NCI-H1694 (cell line): ENCODE data around the gene SLC22A17.
A peak's percentile ranks its signal among the peaks of the same experiment; 100 is the strongest.
"Not testable (repeated sequence)": the region's sequence is repeated elsewhere in the genome, so short reads cannot be mapped to it uniquely, and the experiment has no call there.

ENCODE experiments used
- DNase-seq: peaks from one replicate; lab custom pipeline; 2025; lab: John Stamatoyannopoulos, UW

The SLC22A17 gene

GRCh38 chr14:23352506-23353432 lies at the start of gene SLC22A17:
TSS of gene SLC22A17 (minus strand) at chr14:23352887.
- DNase-seq, result peak; percentile 91

GRCh38 chr14:23401291-23401690 lies 48.6 kb upstream of the SLC22A17 start:
- DNase-seq, result no peak

GRCh38 chr14:23400496-23401149 lies 47.9 kb upstream of the SLC22A17 start:
- DNase-seq, result not testable (repeated sequence)

- no peak for DNase-seq
Measured at GRCh38 chr14:23399591-23399990, 46.9 kb upstream of the SLC22A17 start.

GRCh38 chr14:23399136-23399535 lies 46.4 kb upstream of the SLC22A17 start:
- no peak for DNase-seq

- no peak for DNase-seq
Measured at GRCh38 chr14:23398348-23398747, 45.7 kb upstream of the SLC22A17 start.

- no peak for DNase-seq
Measured at GRCh38 chr14:23396781-23397407, 44.2 kb upstream of the SLC22A17 start.

GRCh38 chr14:23396126-23396525 lies 43.4 kb upstream of the SLC22A17 start:
- no peak for DNase-seq

GRCh38 chr14:23392613-23393012 lies 39.9 kb upstream of the SLC22A17 start:
- DNase-seq, result no peak

- not testable (repeated sequence) for DNase-seq
Measured at GRCh38 chr14:23389871-23390270, 37.2 kb upstream of the SLC22A17 start.

- DNase-seq, result no peak
Measured at GRCh38 chr14:23389396-23389795, 36.7 kb upstream of the SLC22A17 start.

- no peak for DNase-seq
Measured at GRCh38 chr14:23388996-23389395, 36.3 kb upstream of the SLC22A17 start.

GRCh38 chr14:23387916-23388882 lies 35.5 kb upstream of the SLC22A17 start:
- DNase-seq, result no peak

- no peak for DNase-seq
Measured at GRCh38 chr14:23386999-23387398, 34.3 kb upstream of the SLC22A17 start.

- not testable (repeated sequence) for DNase-seq
Measured at GRCh38 chr14:23386266-23386657, 33.6 kb upstream of the SLC22A17 start.

GRCh38 chr14:23385642-23386265 lies 33.1 kb upstream of the SLC22A17 start:
- DNase-seq, result no peak

- DNase-seq, result no peak
Measured at GRCh38 chr14:23385244-23385641, 32.6 kb upstream of the SLC22A17 start.

- no peak for DNase-seq
Measured at GRCh38 chr14:23384364-23385080, 31.8 kb upstream of the SLC22A17 start.

- DNase-seq, result no peak
Measured at GRCh38 chr14:23382731-23383440, 30.2 kb upstream of the SLC22A17 start.

- no peak for DNase-seq
Measured at GRCh38 chr14:23382276-23382675, 29.6 kb upstream of the SLC22A17 start.
